ENCODE measurements around the gene FBRSL1.

FBRSL1 gene

GRCh38 chr12:132474237-132474741, 15.7 kb upstream of the FBRSL1 start:
- TF ChIP-seq REST (IDR thresholded peaks at IDR 0.05; ENCODE audit: insufficient read depth in 1 of 2, low read depth in 2 of 2, low read length in 2 of 2), result no peak
- TF ChIP-seq TAF1 (IDR thresholded peaks at IDR 0.05; ENCODE audit: borderline replicate concordance, insufficient read depth, low read length), result no peak
- TF ChIP-seq SIN3A (IDR thresholded peaks at IDR 0.05; ENCODE audit: borderline replicate concordance, insufficient read depth, low read length), result no peak
- TF ChIP-seq FOXP2 (optimal IDR thresholded peaks at IDR 0.05; ENCODE audit: borderline replicate concordance, extremely low read depth, extremely low read length, insufficient read depth), result no peak
- TF ChIP-seq POLR2AphosphoS5 (IDR thresholded peaks at IDR 0.05; ENCODE audit: low read depth, low read length), result no peak

- TF ChIP-seq REST (IDR thresholded peaks at IDR 0.05; ENCODE audit: insufficient read depth in 1 of 2, low read depth in 2 of 2, low read length in 2 of 2) (no peak), SIN3A (IDR thresholded peaks at IDR 0.05; ENCODE audit: borderline replicate concordance, insufficient read depth, low read length) (no peak), POLR2AphosphoS5 (IDR thresholded peaks at IDR 0.05; ENCODE audit: low read depth, low read length) (no peak), TAF1 (IDR thresholded peaks at IDR 0.05; ENCODE audit: borderline replicate concordance, insufficient read depth, low read length) (no peak), FOXP2 (optimal IDR thresholded peaks at IDR 0.05; ENCODE audit: borderline replicate concordance, extremely low read depth, extremely low read length, insufficient read depth) (no peak)
Measured at GRCh38 chr12:132475304-132476037, 14.5 kb upstream of the FBRSL1 start.

GRCh38 chr12:132476038-132476414, 13.9 kb upstream of the FBRSL1 start:
- TF ChIP-seq POLR2AphosphoS5 (IDR thresholded peaks at IDR 0.05; ENCODE audit: low read depth, low read length) (no peak), TAF1 (IDR thresholded peaks at IDR 0.05; ENCODE audit: borderline replicate concordance, insufficient read depth, low read length) (no peak)

GRCh38 chr12:132476421-132476820, 13.5 kb upstream of the FBRSL1 start:
- TF ChIP-seq FOXP2 (optimal IDR thresholded peaks at IDR 0.05; ENCODE audit: borderline replicate concordance, extremely low read depth, extremely low read length, insufficient read depth) (no peak), TAF1 (IDR thresholded peaks at IDR 0.05; ENCODE audit: borderline replicate concordance, insufficient read depth, low read length) (no peak), REST (IDR thresholded peaks at IDR 0.05; ENCODE audit: insufficient read depth in 1 of 2, low read depth in 2 of 2, low read length in 2 of 2) (no peak), POLR2AphosphoS5 (IDR thresholded peaks at IDR 0.05; ENCODE audit: low read depth, low read length) (no peak), SIN3A (IDR thresholded peaks at IDR 0.05; ENCODE audit: borderline replicate concordance, insufficient read depth, low read length) (no peak)

GRCh38 chr12:132477017-132477702, 12.8 kb upstream of the FBRSL1 start:
- no peak for TF ChIP-seq REST (IDR thresholded peaks at IDR 0.05; ENCODE audit: insufficient read depth in 1 of 2, low read depth in 2 of 2, low read length in 2 of 2)
- TF ChIP-seq FOXP2 (optimal IDR thresholded peaks at IDR 0.05; ENCODE audit: borderline replicate concordance, extremely low read depth, extremely low read length, insufficient read depth), result no peak
- TF ChIP-seq POLR2AphosphoS5 (IDR thresholded peaks at IDR 0.05; ENCODE audit: low read depth, low read length), result no peak
- no peak for TF ChIP-seq SIN3A (IDR thresholded peaks at IDR 0.05; ENCODE audit: borderline replicate concordance, insufficient read depth, low read length)
- TF ChIP-seq TAF1 (IDR thresholded peaks at IDR 0.05; ENCODE audit: borderline replicate concordance, insufficient read depth, low read length), result no peak

Measured in PFSK-1 (cell line).